Activated CD8-positive, alpha-beta memory T cell treated with anti-CD3 and anti-CD28 coated beads, Interleukin-2, amount 50 U/mL, for 48 hours (primary cell): ENCODE results near the gene LDLRAD3.

ENCODE experiments used
- DNase-seq: peaks from one replicate; pipeline ENCODE4 v3.0.0-alpha.2; 2020

LDLRAD3 gene

GRCh38 chr11:35928688-35929395, 15.0 kb upstream of the LDLRAD3 start:
- DNase-seq = no peak

- no peak for DNase-seq
These were observed 13.4 kb upstream of the LDLRAD3 start for GRCh38 chr11:35930466-35930865.

GRCh38 chr11:35932121-35932520, 11.7 kb upstream of the LDLRAD3 start:
- no peak for DNase-seq

- DNase-seq = no peak
These were observed 11.1 kb upstream of the LDLRAD3 start for GRCh38 chr11:35932681-35933319.

- no peak for DNase-seq
These were observed 10.5 kb upstream of the LDLRAD3 start for GRCh38 chr11:35933320-35933871.

- DNase-seq = no peak
These were observed 9.6 kb upstream of the LDLRAD3 start for GRCh38 chr11:35934271-35934670.

GRCh38 chr11:35934981-35935380, 8.9 kb upstream of the LDLRAD3 start:
- DNase-seq = no peak

GRCh38 chr11:35935390-35935789, 8.5 kb upstream of the LDLRAD3 start:
- DNase-seq = no peak

GRCh38 chr11:35937111-35937510, 6.8 kb upstream of the LDLRAD3 start:
- DNase-seq = no peak

- DNase-seq = no peak
These were observed 6.2 kb upstream of the LDLRAD3 start for GRCh38 chr11:35937700-35938099.

- DNase-seq = no peak
These were observed 5.6 kb upstream of the LDLRAD3 start for GRCh38 chr11:35938231-35938630.

GRCh38 chr11:35943309-35943708, 553 bp upstream of the LDLRAD3 start:
- DNase-seq = no peak

- no peak for DNase-seq
These were observed 758 bp downstream of the LDLRAD3 start for GRCh38 chr11:35944503-35945136.

GRCh38 chr11:35945137-35945518, 1.3 kb downstream of the LDLRAD3 start:
- DNase-seq = no peak

- no peak for DNase-seq
These were observed 2.9 kb downstream of the LDLRAD3 start for GRCh38 chr11:35946766-35947165.

GRCh38 chr11:35947437-35947836, 3.6 kb downstream of the LDLRAD3 start:
- no peak for DNase-seq

GRCh38 chr11:35949242-35949641, 5.4 kb downstream of the LDLRAD3 start:
- DNase-seq = no peak

- no peak for DNase-seq
These were observed 6.2 kb downstream of the LDLRAD3 start for GRCh38 chr11:35950082-35950481.

GRCh38 chr11:35951680-35952079, 7.8 kb downstream of the LDLRAD3 start:
- no peak for DNase-seq

- no peak for DNase-seq
These were observed 9.4 kb downstream of the LDLRAD3 start for GRCh38 chr11:35953081-35953760.

- no peak for DNase-seq
These were observed 10.3 kb downstream of the LDLRAD3 start for GRCh38 chr11:35954205-35954604.

- no peak for DNase-seq
These were observed 11.8 kb downstream of the LDLRAD3 start for GRCh38 chr11:35955636-35956035.

GRCh38 chr11:35962369-35963138, 18.7 kb downstream of the LDLRAD3 start:
- no peak for DNase-seq
